Posterior cingulate gyrus (tissue), 11 donors: ENCODE data around the gene SLC5A2.
"Not testable (repeated sequence)": the region's sequence is repeated elsewhere in the genome, so short reads cannot be mapped to it uniquely, and the experiment has no call there.

Source experiments
- DNase-seq, 10 donors: peaks; one replicate each; pipeline versions ENCODE4 v3.0.0 to v3.0.0-alpha.2; 2020 to 2021; ENCODE audit warnings: mixed read lengths in 3 of 10
- intact Hi-C: fragments of 100-400 bp; cut with DNase I; formaldehyde crosslinking; loops from one replicate; pipeline ENCODE4 v1.15.1; 2023

SLC5A2 gene

DNA sequence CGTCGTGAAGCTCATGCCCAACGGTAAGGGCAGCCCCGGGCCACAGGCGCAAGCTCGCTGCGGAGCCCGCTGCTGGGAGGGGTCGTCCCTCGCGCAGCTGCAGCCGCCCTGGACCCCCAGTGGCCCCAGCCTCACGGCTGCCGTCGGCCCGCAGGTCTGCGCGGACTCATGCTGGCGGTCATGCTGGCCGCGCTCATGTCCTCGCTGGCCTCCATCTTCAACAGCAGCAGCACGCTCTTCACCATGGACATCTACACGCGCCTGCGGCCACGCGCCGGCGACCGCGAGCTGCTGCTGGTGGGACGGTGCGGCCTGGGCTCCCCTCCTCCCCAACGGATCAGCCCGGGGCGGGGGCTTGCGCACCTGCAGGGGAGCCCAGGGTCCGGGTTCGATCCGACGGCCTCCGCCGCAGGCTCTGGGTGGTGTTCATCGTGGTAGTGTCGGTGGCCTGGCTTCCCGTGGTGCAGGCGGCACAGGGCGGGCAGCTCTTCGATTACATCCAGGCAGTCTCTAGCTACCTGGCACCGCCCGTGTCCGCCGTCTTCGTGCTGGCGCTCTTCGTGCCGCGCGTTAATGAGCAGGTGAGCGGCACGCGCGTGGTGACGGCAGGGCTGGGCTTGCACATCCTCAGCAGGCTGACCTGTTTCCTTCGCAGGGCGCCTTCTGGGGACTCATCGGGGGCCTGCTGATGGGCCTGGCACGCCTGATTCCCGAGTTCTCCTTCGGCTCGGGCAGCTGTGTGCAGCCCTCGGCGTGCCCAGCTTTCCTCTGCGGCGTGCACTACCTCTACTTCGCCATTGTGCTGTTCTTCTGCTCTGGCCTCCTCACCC lies 5.8 kb downstream of the SLC5A2 start:
- peak in 3 of 10 donors; percentile 71 to 86 (median 73) for DNase-seq
- intact Hi-C loops, result no loop called here

GRCh38 chr16:31489298-31489564 lies 6.3 kb downstream of the SLC5A2 start:
- DNase-seq, result peak in 2 of 10 donors; percentile 50 to 59
- intact Hi-C loops, result no loop called here

DNA sequence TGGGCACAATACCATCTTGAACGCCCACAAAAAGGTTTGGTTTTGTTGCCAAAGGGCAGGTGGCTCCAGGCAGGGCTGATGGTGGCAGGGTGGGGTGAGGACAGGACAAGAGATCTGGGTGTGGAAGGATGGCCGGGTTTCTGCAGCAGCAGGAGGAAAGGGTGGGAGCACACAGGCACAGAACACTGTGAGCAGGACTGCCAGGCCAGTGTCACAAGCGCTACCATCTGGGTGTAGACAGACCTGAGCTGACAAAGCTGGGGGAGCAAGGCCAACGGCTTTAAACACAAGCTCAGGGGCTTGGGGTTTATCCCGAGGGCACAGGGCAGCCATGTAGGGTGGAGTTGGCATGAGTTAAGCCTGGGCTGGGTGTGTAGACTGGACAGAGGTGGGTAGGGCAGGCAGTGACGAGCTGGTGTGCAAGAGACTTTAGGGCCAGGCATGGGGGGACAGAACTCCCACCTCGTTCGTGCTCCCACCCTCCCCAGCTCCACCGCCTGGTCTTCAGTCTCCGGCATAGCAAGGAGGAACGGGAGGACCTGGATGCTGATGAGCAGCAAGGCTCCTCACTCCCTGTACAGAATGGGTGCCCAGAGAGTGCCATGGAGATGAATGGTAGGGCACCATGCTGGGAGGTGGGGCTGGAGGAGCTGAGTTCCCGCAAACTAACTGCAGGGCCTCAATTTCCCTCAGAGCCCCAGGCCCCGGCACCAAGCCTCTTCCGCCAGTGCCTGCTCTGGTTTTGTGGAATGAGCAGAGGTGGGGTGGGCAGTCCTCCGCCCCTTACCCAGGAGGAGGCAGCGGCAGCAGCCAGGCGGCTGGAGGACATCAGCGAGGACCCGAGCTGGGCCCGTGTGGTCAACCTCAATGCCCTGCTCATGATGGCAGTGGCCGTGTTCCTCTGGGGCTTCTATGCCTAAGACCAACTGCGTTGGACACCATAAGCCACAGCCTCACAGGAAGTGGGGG lies 7.0 kb downstream of the SLC5A2 start:
- peak in 2 of 10 donors; percentile 29 to 70 for DNase-seq
- intact Hi-C loops, result no loop called here

DNA sequence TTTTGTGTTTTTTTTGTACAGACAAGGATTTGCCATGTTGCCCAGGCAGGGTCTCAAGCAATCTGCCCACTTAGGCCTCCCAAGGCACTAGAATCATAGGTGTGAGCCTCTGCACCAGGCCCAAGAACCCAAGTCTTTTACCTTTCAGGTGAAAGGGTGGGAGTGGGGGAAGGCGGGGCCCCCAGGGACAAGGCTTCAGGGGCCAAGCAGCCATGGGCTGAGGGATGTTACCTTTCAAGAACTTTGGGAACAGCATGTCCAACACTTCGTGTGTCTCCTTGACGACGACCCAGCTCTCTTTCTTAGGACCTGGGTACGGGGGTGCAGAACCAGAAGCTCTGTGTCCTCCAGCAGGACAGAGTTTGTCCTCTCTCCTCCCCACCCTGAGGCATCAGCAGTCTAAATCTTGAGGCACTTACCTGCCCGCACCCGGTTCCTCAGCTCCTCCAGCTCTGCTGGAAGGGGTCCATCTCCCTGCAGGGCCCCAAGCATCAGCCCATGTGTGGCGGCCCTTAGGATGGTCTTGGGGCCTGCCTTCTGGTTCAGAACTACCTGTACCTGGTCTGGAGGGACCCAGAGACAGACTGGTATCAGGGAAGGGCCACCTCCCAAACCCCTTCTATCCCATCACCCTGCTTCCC lies 9.0 kb downstream of the SLC5A2 start:
- peak in 1 of 10 donors; percentile 69 for DNase-seq
- intact Hi-C loops, result no loop called here

GRCh38 chr16:31493506-31494125 lies 10.7 kb downstream of the SLC5A2 start:
- DNase-seq, result peak in 1 of 10 donors; percentile 77
- intact Hi-C loops, result no loop called here

- peak in 1 of 10 donors; percentile 70 for DNase-seq
- intact Hi-C loops, result no loop called here
These were observed 13.7 kb downstream of the SLC5A2 start for GRCh38 chr16:31496670-31497069.

GRCh38 chr16:31498493-31498892 lies 15.6 kb downstream of the SLC5A2 start:
- intact Hi-C loops, result no loop called here

GRCh38 chr16:31499928-31500327 lies 17.0 kb downstream of the SLC5A2 start:
- intact Hi-C loops, result loop anchor here (5.0 kb wide), 1 partner anchor 368 kb away; no protein-coding TSS in a partner anchor
- DNase-seq, result no peak

More at GRCh38 chr16:31498493-31498892, 15.6 kb downstream of the SLC5A2 start:
- DNase-seq, result peak in 1 of 10 donors; percentile 8

GRCh38 chr16:31501226-31501965 lies 18.5 kb downstream of the SLC5A2 start:
- no peak for DNase-seq
- intact Hi-C loops, result loop anchor here (5.0 kb wide), 1 partner anchor 369 kb away; no protein-coding TSS in a partner anchor

GRCh38 chr16:31501966-31502348 lies 19.0 kb downstream of the SLC5A2 start:
- DNase-seq, result no peak
- intact Hi-C loops, result loop anchor here (5.0 kb wide), 1 partner anchor 370 kb away; no protein-coding TSS in a partner anchor

DNA sequence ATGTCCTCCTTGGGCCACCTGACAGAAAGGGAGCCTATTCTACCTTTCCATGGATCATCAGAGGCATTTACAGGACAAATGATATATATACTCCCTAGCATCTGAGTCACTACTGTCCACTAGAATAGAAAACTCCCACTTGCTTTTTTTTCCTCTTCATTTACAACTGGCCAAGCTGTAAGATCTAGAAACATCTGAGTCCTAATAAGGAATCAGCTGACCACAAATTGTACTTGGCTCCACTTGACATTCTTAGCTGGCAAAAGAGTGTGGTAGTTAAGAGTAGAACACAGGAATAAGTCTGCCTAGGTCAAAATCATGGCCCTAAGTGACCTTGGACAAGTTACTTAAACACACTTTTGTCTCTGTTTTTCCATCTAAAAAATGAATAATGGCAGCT lies 20.1 kb downstream of the SLC5A2 start:
- no peak for DNase-seq
- intact Hi-C loops, result loop anchor here (5.0 kb wide), 1 partner anchor 371 kb away; no protein-coding TSS in a partner anchor

GRCh38 chr16:31503555-31503954 lies 20.6 kb downstream of the SLC5A2 start:
- not testable (repeated sequence) for DNase-seq
- intact Hi-C loops, result loop anchor here (5.0 kb wide), 1 partner anchor 371 kb away; no protein-coding TSS in a partner anchor

DNA sequence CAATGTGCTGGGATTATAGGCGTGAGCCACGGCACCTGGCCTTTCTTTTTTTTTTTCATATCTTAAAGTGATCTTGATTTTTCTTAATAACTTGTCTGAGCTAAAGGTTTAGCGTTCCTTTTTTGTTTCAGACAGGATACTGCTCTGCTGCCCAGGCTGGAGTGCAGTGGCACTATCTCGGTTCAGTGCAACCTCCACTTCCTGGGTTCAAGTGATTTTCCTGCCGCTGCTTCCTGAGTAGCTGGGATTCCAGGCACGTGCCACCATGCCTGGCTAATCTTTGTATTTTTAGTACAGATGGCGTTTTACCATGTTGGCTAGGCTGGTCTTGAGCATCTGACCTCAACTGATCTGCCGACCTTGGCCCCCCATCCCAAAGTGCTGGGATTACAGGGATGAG lies 21.2 kb downstream of the SLC5A2 start:
- intact Hi-C loops, result loop anchor here (5.0 kb wide), 1 partner anchor 372 kb away; no protein-coding TSS in a partner anchor
- peak in 1 of 10 donors; percentile 20 for DNase-seq

GRCh38 chr16:31505483-31505882 lies 22.6 kb downstream of the SLC5A2 start:
- no peak for DNase-seq
- intact Hi-C loops, result loop anchor here (5.0 kb wide), 1 partner anchor 548 kb away; the partner anchor contains the start of gene SETD1A

DNA sequence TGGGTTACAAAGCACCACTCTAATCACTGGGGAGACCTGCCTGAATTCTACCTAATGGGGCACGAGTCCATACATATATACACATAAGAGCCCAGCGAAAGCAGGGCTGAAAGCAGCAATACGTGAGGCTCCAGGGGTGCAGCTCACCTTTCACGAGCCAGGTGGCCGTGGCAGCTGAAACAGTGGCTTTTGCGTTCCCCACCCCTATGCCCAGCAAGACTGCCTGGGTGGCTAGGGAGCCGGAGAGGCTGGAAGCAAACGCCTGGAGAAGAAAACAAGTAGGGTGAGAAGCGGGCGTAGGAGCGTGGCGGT lies 24.6 kb downstream of the SLC5A2 start:
- intact Hi-C loops, result loop anchor here (5.0 kb wide), 1 partner anchor 550 kb away; the partner anchor contains the start of gene SETD1A
- DNase-seq, result no peak

GRCh38 chr16:31507929-31508705 lies 25.2 kb downstream of the SLC5A2 start, which contains the start of gene RUSF1:
RUSF1 (minus strand) TSS chr16:31508391; CDS start chr16:31508373, 18 bp downstream.
- DNase-seq, result peak; percentile 87 to 99 (median 92)
- intact Hi-C loops, result loop anchor here (2.0 to 5.0 kb wide), 2 partner anchors 47 to 551 kb away; partner anchors contain the start of gene SETD1A

DNA sequence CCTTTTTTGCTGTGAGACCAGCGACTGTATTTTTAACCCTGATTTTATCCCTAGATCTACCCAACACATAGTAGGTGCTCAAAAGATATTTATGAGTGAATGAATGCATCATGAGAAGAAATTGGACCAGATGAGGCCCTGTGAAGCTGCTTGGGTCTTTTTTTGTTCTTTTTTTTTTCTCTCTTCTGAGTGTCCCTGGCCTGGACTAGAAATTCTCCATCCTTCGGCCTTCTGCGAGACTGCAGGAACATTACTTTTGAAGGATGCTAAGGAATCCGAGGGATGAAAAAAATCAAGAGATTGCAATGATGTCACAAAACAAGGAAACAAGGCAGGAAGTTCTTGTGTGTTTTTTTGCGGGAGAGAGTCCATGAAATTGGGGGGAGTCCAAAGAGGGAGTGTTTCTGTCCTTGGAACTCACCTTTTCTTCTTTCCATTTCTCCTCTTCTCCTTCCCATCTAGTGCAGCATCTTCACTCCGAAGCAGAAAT lies 25.8 kb downstream of the SLC5A2 start:
- intact Hi-C loops, result loop anchor here (2.0 to 5.0 kb wide), 2 partner anchors 48 to 551 kb away; partner anchors contain the start of gene SETD1A

GRCh38 chr16:31513126-31513525 lies 30.2 kb downstream of the SLC5A2 start:
- intact Hi-C loops, result no loop called here
- no peak for DNase-seq

More for the DNA sequence above, 25.8 kb downstream of the SLC5A2 start:
- DNase-seq, result no peak
